ENCODE results near the gene MACROD2. TPM values are rescaled to one million over a fixed set of nuclear protein-coding genes. Genes with fewer than 3 reads are reported as not detected.
"Not testable (repeated sequence)": the region's sequence is repeated elsewhere in the genome, so short reads cannot be mapped to it uniquely, and the experiment has no call there.

The MACROD2 gene
- total and polyA plus RNA-seq, 11 donors, result 0.54 to 5.4 (median 2.4) TPM

DNA sequence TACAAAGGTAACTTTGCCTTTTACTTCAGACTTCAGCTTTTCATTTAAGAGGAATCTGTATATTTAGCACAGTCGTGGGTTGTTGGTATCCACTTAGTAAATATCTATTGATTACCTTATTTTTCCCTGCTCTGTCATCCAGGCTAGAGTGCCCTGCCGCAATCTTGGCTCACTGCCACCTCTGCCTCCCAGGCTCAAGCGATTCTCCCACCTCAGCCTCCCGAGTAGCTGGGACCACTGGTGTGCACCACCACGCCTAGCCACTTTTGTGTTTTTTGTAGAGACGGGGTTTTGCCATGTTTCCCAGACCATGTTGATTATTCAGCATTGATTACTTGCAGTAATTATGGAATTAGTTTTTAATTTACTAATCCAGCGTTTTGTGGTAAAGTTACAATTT, 41.3 kb downstream of the MACROD2 start:
- 90 to 95% (median 91%) methylated on average over 7 of the region's 7 CpGs for WGBS, 4 donors

DNA sequence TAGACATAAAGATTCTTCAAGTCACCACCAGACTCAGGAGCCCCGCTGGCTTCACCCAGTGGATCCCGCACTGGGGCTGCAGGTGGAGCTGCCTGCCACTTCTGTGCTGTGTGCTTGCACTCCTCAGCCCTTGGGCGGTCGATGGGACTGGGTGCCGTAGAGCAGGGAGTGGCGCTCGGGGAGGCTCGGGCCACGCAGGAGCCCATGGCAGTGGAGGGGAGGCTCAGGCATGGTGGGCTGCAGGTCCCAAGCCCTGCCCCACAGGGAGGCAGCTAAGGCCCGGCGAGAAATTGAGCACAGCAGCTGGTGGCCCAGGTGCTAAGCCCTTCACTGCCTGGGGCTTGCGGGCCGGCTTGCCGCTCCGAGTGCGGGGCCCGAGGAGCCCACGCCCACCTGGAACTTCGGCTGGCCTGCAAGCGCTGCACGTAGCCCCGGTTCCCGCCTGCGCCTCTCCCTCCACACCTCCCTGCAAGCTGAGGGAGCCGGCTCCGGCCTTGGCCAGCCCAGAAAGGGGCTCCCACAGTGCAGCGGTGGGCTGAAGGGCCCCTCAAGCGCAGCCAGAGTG, 49.5 kb downstream of the MACROD2 start:
- H3K27ac ChIP-seq; H3K4me1 ChIP-seq; H3K36me3 ChIP-seq; ATAC-seq; H3K4me3 ChIP-seq; intact Hi-C loops (cut with DNase I); H3K9me3 ChIP-seq; H3K27me3 ChIP-seq: not testable (repeated sequence)
- WGBS, 4 donors, result 95 to 98% (median 97%) methylated on average over 18 to 28 of the region's 28 CpGs
- peak in 2 of 5 donors; percentile 21 to 62 for DNase-seq

More for the DNA sequence above, 41.3 kb downstream of the MACROD2 start:
- Histone ChIP-seq H3K27me3 (no peaks in the 10 kb centered on the region), H3K4me1 (no peaks in the 10 kb centered on the region), H3K27ac (no peak overlapping the region), H3K36me3 (no peaks in the 10 kb centered on the region), H3K9me3 (no peaks in the 10 kb centered on the region), H3K4me3 (no peak overlapping the region)
- no peak for ATAC-seq
- no peak for DNase-seq
- intact Hi-C loops (cut with DNase I), result no loop called here
- no peak for TF ChIP-seq POLR2A (IDR thresholded peaks at IDR 0.05)
- TF ChIP-seq, protein P1, sequence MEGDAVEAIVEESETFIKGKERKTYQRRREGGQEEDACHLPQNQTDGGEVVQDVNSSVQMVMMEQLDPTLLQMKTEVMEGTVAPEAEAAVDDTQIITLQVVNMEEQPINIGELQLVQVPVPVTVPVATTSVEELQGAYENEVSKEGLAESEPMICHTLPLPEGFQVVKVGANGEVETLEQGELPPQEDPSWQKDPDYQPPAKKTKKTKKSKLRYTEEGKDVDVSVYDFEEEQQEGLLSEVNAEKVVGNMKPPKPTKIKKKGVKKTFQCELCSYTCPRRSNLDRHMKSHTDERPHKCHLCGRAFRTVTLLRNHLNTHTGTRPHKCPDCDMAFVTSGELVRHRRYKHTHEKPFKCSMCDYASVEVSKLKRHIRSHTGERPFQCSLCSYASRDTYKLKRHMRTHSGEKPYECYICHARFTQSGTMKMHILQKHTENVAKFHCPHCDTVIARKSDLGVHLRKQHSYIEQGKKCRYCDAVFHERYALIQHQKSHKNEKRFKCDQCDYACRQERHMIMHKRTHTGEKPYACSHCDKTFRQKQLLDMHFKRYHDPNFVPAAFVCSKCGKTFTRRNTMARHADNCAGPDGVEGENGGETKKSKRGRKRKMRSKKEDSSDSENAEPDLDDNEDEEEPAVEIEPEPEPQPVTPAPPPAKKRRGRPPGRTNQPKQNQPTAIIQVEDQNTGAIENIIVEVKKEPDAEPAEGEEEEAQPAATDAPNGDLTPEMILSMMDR (IDR thresholded peaks at IDR 0.05), result no peak

DNA sequence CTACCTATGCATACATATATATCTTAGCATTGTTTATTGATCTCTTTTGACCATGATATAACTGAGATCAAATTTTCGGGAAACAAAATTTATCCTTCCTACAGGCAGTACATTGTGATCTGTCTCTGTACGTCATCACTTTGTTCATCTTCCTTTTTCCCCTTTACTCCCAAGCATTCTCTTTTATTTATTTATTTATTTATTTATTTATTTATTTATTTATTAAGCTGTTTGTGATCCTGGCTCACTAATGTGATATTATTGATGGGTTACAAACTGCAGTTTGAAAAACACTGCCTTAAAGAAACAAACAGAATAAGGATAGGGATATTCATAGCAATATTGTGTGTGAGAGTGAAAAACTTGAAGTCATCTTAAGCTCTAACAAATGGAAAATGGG, 51.2 kb downstream of the MACROD2 start:
- no peak for DNase-seq
- H3K36me3 ChIP-seq, result no peaks in the 10 kb centered on the region
- no peak for TF ChIP-seq POLR2A (IDR thresholded peaks at IDR 0.05)
- TF ChIP-seq, protein P1 (IDR thresholded peaks at IDR 0.05), result no peak
- no peaks in the 10 kb centered on the region for H3K27me3 ChIP-seq
- H3K4me1 ChIP-seq, result no peaks in the 10 kb centered on the region
- H3K9me3 ChIP-seq, result no peaks in the 10 kb centered on the region
- H3K4me3 ChIP-seq, result no peak overlapping the region
- intact Hi-C loops (cut with DNase I), result no loop called here
- no peak overlapping the region for H3K27ac ChIP-seq
- no peak for ATAC-seq
- WGBS, 4 donors, result 91 to 95% (median 92%) methylated on average over 2 of the region's 2 CpGs

DNA sequence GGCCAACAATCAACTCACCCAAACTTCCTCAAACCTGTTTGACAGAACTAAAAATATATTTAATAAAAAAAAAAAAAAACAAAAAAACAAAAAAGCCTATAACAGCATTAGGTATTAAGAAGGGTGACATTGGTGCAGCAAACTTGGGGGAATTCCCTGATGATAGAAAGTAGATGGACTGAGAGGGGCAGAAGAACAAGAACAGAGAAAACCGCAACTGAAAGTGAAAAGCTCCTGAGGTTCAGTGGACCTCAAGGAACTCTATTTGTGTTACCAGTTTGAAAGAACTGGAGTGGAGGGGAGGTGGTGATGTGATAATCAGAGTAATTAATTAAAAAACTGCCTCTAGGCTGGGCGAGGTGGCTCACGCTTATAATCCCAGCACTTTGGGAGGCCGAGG, 53.8 kb downstream of the MACROD2 start:
- intact Hi-C loops (cut with DNase I), result no loop called here
- no peaks in the 10 kb centered on the region for H3K9me3 ChIP-seq

More for the DNA sequence above, 53.8 kb downstream of the MACROD2 start:
- Histone ChIP-seq H3K27me3 (no peaks in the 10 kb centered on the region), H3K36me3 (no peaks in the 10 kb centered on the region), H3K4me3 (no peak overlapping the region), H3K27ac (no peak overlapping the region), H3K4me1 (no peaks in the 10 kb centered on the region)
- no peak for DNase-seq
- ATAC-seq, result no peak
- no peak for TF ChIP-seq POLR2A (IDR thresholded peaks at IDR 0.05)
- TF ChIP-seq, protein P1 (IDR thresholded peaks at IDR 0.05), result no peak
- WGBS, 4 donors, result 88 to 93% (median 93%) methylated on average over 4 of the region's 4 CpGs
